AG10803 (cell line): Measurements from ENCODE around the gene MINDY1.

Experiments
- DNase-seq: peaks from one replicate; pipeline ENCODE4 v3.0.0; 2010; ENCODE audit warnings: low read depth
- H3K4me3 ChIP-seq: 2 replicates; pipeline ENCODE4 v1.5.1; 2011; ENCODE audit warnings: mild to moderate bottlenecking, low read length, control low read depth
- TF ChIP-seq, protein P1 (sequence below): conservative IDR thresholded peaks from 2 replicates; pipeline ENCODE4 v1.5.1; 2011; ENCODE audit warnings: mild to moderate bottlenecking, low read length, control low read depth, inconsistent platforms

MINDY1 gene

DNA sequence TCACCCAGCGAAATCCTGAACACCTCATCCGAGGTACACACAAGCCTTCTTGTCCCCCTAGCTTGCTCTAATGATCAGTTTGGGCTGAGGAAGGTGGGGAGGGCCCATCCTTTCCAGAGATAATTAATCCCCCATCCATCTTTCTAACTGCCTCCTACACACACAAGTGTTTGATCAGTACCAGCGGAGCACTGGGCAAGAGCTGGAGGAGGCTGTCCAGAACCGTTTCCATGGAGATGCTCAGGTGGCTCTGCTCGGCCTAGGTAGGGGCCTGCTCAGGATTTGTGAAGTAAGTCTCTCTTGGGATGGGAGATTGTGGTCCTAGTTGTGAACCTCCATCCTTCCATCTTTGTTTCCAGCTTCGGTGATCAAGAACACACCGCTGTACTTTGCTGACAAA is 18.8 kb downstream of the MINDY1 start:
- DNase-seq: no peak
- TF ChIP-seq, protein P1, sequence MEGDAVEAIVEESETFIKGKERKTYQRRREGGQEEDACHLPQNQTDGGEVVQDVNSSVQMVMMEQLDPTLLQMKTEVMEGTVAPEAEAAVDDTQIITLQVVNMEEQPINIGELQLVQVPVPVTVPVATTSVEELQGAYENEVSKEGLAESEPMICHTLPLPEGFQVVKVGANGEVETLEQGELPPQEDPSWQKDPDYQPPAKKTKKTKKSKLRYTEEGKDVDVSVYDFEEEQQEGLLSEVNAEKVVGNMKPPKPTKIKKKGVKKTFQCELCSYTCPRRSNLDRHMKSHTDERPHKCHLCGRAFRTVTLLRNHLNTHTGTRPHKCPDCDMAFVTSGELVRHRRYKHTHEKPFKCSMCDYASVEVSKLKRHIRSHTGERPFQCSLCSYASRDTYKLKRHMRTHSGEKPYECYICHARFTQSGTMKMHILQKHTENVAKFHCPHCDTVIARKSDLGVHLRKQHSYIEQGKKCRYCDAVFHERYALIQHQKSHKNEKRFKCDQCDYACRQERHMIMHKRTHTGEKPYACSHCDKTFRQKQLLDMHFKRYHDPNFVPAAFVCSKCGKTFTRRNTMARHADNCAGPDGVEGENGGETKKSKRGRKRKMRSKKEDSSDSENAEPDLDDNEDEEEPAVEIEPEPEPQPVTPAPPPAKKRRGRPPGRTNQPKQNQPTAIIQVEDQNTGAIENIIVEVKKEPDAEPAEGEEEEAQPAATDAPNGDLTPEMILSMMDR: no peak
- H3K4me3 ChIP-seq: no peak overlapping the region

DNA sequence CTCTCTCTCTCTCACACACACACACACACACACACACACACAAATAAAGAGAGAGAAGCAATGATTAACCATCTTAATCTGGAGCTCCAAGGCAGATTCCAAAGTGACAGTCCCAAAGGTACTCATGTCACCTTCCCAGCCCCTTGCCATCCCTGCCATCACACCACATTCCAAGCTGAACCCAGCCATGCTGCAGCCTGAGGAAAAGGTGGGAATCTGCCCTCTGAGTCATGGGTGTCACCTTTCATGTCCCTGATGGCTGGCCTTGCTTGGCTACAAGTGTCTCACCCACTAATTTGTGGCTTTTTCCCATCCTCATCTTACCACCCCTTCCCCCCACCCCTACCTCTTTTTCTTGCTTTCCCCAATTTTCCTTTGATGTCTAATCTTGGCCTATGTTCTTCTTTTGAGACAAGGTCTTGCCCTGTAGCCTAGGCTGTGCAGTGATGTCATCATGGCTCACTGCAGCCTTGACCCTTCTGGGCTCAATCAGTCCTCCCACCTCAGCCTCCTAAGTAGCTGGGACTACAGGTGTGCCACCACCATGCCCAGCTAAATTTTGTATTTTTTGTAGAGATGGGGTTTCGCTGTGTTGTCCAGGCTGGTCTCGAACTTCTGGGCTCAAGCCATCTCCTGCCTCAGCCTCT is 21.4 kb downstream of the MINDY1 start:
- no peak for DNase-seq
- TF ChIP-seq, protein P1: no peak
- H3K4me3 ChIP-seq: no peak overlapping the region

DNA sequence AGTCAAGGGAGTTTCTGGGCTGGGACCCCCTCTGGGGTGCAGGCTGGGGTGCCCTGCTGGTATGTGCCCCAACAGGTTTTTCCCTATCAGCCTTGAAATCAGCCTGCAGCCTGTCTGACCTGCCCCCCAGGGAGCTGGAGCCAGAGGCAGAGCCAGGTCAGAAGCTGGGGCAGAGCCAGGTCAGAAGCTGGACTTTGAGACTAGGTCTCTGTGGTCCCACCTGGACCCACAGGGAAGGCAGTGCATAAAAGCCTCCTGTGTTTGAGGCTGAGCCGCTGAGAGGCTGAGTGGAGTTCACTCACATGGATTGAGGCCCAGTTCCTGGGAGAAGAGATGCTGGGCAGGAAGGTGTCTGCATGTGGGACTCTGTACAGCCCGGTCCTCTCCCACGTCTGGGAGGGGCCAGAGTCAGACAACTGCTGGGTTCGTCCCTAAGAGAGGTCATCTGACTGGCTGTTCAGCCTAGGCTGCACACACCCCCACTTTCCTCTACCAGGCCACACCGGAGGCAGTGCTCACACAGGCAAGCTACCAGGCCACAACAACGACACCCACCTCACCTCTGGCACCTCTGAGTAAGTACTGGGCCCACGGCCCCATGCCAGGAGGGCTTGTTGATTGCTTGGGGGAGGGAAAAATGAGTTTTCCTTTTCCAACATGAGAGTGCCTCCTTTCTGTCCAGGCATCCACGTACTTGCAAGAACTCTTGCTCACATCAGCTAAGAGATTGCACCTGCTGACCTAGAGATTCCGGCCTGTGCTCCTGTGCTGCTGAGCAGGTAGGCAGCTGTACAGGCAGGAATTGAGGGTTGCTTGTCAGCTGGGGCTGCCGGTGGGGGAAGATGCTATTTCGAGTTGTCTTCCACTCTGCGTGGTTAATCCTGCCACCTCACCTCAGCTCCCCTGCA is 24.6 kb downstream of the MINDY1 start, which contains the start of gene ANXA9:
TSS of gene ANXA9 (plus strand) at position 488 of the 908 bp plus-strand sequence. CDS start 814 bp downstream, outside the sequence.
- TF ChIP-seq, protein P1: no peak
- no peak within 1 kb of the TSS for H3K4me3 ChIP-seq
- no peak for DNase-seq

DNA sequence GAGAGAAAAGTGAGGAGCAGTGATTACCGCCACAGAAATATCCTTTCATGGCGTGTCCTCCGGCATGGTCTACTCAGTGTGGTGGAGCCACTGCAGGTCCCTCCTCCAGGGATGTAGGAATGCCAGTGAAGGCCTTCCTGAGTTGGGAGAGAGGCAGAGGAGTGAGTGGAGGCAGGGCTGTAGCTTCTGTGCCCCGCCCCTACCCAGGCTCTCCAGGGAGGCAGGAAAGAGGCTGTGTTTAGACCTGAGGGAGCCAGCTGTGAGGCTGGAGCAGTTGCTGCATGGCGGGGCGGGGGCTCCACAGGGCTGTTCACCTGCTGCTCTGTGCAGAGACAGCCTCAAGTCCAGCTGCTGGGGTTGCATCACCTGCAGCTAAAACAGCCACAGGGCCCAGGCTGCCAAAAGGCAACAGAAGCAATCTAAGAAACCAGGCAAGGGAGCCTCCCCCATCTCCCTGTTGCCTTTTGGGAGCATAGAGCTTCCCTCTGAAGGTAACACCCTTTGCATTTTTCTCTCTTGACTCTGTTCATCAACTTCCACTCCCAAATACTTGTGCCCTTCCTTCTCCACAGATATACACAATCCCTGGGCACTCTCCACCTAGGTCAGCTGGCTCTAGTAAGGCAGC is 25.4 kb downstream of the MINDY1 start:
- no peak overlapping the region for H3K4me3 ChIP-seq
- peak; percentile 21 for DNase-seq
- TF ChIP-seq, protein P1: no peak

DNA sequence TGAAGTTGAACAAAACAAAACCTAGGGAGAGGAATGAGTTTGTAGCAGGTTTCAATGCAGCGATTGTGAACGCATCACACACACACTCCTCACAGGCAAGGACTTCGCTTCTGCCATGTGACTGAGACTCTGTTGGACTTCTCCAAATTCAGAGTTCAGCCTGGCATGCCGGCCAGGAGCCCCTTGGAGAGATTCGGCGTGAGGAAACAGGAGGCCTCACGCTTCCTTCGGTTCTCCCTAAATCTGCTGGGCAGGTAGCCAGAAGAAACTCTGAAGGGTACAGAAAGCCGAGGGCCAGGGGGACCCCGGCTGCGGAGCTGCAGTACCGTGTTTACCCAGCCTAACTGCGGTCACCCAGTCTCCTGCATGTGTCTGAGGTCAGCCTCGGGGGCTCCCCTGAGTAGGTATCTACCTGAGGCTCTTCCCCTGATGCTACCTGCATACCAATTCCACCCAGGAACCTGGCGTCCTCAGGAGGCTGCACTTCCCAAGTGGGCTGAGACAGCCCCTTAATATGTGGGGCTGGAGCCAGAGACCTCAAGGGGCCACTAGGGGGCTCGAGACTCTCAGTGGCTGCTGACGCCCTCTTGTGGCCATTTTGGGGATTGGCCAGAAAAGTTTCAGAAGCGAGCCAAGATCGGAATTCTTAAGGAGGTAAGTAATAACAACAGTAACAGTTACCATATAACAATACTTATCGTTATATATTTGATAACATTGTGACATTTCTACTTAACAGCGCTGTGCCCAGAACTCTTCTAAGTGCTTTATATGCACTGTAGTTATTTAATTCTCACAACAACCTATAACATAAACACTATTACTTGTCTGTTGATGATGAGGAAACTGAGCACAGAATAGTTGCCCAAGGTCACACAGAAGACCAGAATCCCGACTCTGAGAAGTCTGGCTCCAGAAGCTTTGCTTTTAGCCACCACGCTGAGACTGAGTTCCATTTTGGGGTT is 27.3 kb downstream of the MINDY1 start:
- H3K4me3 ChIP-seq: no peak overlapping the region
- TF ChIP-seq, protein P1: peak; percentile 100
- peak; percentile 86 for DNase-seq

DNA sequence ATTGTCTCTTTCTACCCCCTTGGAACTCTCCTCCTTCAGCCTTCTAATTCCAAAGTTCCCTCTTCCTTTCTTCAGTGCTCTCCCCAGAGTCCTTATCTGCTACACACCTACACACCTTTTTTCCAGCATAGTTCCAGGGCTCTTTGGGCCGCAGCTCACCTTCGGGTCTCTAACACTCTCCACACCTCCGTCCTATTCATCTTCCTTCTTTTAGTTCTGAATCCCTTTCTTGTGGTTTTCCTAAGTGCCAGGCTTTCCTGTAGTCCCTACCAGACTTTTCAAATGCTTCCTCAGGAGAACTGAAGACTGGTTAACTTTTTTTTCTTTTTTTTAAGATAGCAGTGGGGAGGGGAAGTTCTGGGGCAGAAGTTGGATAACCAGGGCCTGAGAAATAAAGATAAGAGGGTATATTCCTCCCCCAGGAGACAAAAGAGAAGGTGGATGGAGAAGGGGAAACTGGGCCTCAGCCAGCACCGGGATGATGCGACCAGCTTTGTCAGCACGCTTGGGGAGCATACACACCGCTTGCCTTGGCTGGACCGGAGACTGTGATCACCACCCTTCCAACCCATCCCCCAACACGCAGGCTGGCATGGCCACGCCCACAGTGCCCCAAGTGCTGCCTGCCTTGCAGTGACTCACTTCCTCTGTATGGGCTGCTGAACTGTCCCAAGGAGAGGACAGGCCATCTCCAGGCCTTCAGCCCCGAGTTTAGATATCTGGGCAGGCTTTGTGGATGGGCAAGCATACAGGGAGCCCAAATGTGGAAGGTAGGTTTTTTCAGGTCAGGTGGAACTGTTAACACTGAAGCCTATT is 29.6 kb downstream of the MINDY1 start:
- DNase-seq: peak; percentile 46
- TF ChIP-seq, protein P1: no peak
- no peak overlapping the region for H3K4me3 ChIP-seq
